Suprapubic skin (tissue), 4 donors: ENCODE results near the gene ZSWIM6. TPM values are rescaled to one million over a fixed set of nuclear protein-coding genes. Genes with fewer than 3 reads are reported as not detected.

Experiments used
- DNase-seq, 2 donors: peaks; one replicate each; pipeline ENCODE4 v3.0.0-alpha.2; 2019; ENCODE audit warnings: low spot score in 2 of 2
- H3K27ac ChIP-seq: fragments of 200-600 bp; sonication (generic); one replicate; pipeline ENCODE4 v1.5.1; 2019
- H3K27me3 ChIP-seq: fragments of 200-600 bp; sonication (generic); one replicate; pipeline ENCODE4 v1.5.1; 2019
- H3K36me3 ChIP-seq: fragments of 200-600 bp; sonication (generic); one replicate; pipeline ENCODE4 v1.5.1; 2019
- H3K4me1 ChIP-seq: fragments of 200-600 bp; sonication (generic); one replicate; pipeline ENCODE4 v1.5.1; 2019
- H3K4me3 ChIP-seq: fragments of 200-600 bp; sonication (generic); one replicate; pipeline ENCODE4 v1.5.1; 2019; ENCODE audit warnings: mild to moderate bottlenecking
- H3K9me3 ChIP-seq: fragments of 200-600 bp; sonication (generic); one replicate; pipeline ENCODE4 v1.5.1; 2019
- EP300 ChIP-seq: sonication (generic); formaldehyde crosslinking; IDR thresholded peaks from one replicate; pipeline ENCODE4 v1.6.1; 2017; ENCODE audit warnings: antibody characterized with exemption
- POLR2A ChIP-seq, 2 donors: fragments of 450-650 bp; IDR thresholded peaks; one replicate each; pipeline ENCODE4 v1.6.1; 2017; ENCODE audit warnings: antibody characterized with exemption in 2 of 2, mild to moderate bottlenecking in 2 of 2, moderate library complexity in 2 of 2
- POLR2AphosphoS5 ChIP-seq, 3 donors: sonication (generic); formaldehyde crosslinking; IDR thresholded peaks; one replicate each; pipeline ENCODE4 v1.6.1; 2017; ENCODE audit warnings: antibody characterized with exemption in 3 of 3
- WGBS: methylation state at CpG from one replicate; pipeline ENCODE4 v1.1.5; 2018; 5-methylcytosine and 5-hydroxymethylcytosine counted together
- total RNA-seq, 4 donors: library from RNA; depleted of rRNA; stranded (reverse); fragments of >200 nt; gene quantifications; one replicate each; pipeline ENCODE4 v1.1.0, GENCODE V29; 2016
- TF ChIP-seq, protein P1 (sequence below), 2 donors: fragments of 200-600 bp in 1 of 2; fragments of 450-650 bp in 1 of 2; sonication (generic) in 1 of 2; IDR thresholded peaks; one replicate each; pipeline ENCODE4 v1.5.1; 2016 to 2019; ENCODE audit warnings: antibody characterized with exemption in 2 of 2, mild to moderate bottlenecking in 1 of 2, moderate library complexity in 1 of 2

The ZSWIM6 gene
- total RNA-seq, 4 donors from 2014 or later, result 7.3 to 12.2 (median 8.2) TPM

DNA sequence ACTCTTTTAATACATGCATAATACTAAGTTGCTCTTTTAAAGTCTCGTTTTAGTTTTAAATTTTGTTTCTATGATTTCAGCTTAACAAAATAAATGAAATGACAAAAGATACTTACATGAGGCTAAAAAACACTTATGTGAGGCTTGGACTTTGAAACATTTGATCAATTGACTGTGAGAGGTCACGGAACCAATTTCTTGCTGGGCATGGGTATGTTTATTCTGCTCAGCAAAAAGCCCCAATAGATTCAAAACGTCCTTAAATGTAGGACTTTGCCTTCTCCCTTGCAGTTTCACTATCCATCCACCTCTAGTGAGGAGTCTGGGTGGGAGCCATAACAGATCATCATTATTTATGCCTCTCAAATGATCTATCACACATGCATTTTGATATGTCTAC is 191.9 kb downstream of the ZSWIM6 start:
- H3K27ac ChIP-seq, result no peak overlapping the region
- no peak for DNase-seq
- 89% methylated on average over 3 of the region's 3 CpGs for WGBS
- no peak overlapping the region for H3K4me3 ChIP-seq
- H3K27me3 ChIP-seq, result no peaks in the 10 kb centered on the region
- H3K4me1 ChIP-seq, result no peaks in the 10 kb centered on the region
- TF ChIP-seq, protein P1, sequence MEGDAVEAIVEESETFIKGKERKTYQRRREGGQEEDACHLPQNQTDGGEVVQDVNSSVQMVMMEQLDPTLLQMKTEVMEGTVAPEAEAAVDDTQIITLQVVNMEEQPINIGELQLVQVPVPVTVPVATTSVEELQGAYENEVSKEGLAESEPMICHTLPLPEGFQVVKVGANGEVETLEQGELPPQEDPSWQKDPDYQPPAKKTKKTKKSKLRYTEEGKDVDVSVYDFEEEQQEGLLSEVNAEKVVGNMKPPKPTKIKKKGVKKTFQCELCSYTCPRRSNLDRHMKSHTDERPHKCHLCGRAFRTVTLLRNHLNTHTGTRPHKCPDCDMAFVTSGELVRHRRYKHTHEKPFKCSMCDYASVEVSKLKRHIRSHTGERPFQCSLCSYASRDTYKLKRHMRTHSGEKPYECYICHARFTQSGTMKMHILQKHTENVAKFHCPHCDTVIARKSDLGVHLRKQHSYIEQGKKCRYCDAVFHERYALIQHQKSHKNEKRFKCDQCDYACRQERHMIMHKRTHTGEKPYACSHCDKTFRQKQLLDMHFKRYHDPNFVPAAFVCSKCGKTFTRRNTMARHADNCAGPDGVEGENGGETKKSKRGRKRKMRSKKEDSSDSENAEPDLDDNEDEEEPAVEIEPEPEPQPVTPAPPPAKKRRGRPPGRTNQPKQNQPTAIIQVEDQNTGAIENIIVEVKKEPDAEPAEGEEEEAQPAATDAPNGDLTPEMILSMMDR (IDR thresholded peaks at IDR 0.05), result no peak
- TF ChIP-seq POLR2A (IDR thresholded peaks at IDR 0.05), result no peak
- TF ChIP-seq EP300, result no peak
- TF ChIP-seq POLR2AphosphoS5 (IDR thresholded peaks at IDR 0.05), result no peak
- no peaks in the 10 kb centered on the region for H3K36me3 ChIP-seq
- H3K9me3 ChIP-seq, result no peaks in the 10 kb centered on the region

DNA sequence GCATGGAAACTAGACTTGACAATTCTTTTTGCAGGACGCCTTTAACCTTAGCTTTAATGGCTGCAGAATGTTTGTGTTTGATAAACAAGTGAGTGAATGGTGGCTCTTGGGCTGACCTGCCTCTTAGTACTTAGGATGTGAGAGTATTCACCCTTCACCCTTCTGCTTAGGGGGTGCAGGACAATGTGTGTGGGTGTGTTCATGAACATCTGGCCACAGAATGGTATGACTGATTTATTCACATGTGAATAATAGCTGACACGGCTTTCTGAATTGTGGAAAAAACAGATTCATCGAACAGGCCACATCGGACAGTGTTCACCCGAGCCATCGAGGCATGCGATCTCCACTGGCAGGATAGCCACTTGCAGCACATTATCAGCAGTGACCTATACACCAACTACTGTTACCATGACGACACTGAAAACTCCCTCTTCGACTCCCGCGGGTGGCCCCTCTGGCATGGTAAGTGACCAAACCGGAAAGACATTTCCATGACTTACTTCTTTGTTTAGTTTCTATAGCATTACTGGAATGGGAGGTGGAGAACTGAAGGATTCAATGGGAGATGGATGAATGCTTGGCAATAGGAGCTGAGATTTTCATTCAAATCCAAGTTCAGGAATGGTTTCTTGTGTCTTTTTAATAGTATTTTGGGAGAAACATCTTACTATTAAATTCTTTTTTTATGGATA is 193.6 kb downstream of the ZSWIM6 start:
- no peaks in the 10 kb centered on the region for H3K9me3 ChIP-seq
- no peak overlapping the region for H3K4me3 ChIP-seq
- TF ChIP-seq EP300 (no peak), POLR2A (IDR thresholded peaks at IDR 0.05) (no peak), POLR2AphosphoS5 (IDR thresholded peaks at IDR 0.05) (no peak)
- TF ChIP-seq, protein P1 (IDR thresholded peaks at IDR 0.05), result no peak
- no peaks in the 10 kb centered on the region for H3K4me1 ChIP-seq
- H3K36me3 ChIP-seq, result peaks cover 4% of the 10 kb centered on the region
- H3K27me3 ChIP-seq, result no peaks in the 10 kb centered on the region
- DNase-seq, result no peak
- no peak overlapping the region for H3K27ac ChIP-seq
- 66% methylated on average over 12 of the region's 12 CpGs for WGBS

DNA sequence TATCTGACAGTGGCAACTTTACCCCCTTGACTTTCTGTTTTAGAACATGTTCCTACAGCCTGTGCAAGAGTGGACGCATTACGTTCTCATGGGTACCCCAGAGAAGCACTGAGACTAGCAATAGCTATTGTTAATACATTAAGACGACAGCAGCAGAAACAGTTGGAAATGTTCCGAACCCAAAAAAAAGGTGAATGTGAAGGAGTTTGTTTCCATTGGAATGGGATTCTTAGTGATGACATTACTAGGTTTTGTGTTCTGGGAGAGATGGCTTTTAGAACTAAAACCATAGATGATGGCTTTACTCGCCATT is 194.1 kb downstream of the ZSWIM6 start:
- no peak overlapping the region for H3K27ac ChIP-seq
- no peaks in the 10 kb centered on the region for H3K9me3 ChIP-seq
- H3K27me3 ChIP-seq, result no peaks in the 10 kb centered on the region
- H3K4me1 ChIP-seq, result no peaks in the 10 kb centered on the region
- 90% methylated on average over 5 of the region's 5 CpGs for WGBS
- peaks cover 5% of the 10 kb centered on the region for H3K36me3 ChIP-seq
- no peak for DNase-seq
- no peak for TF ChIP-seq EP300
- H3K4me3 ChIP-seq, result no peak overlapping the region

DNA sequence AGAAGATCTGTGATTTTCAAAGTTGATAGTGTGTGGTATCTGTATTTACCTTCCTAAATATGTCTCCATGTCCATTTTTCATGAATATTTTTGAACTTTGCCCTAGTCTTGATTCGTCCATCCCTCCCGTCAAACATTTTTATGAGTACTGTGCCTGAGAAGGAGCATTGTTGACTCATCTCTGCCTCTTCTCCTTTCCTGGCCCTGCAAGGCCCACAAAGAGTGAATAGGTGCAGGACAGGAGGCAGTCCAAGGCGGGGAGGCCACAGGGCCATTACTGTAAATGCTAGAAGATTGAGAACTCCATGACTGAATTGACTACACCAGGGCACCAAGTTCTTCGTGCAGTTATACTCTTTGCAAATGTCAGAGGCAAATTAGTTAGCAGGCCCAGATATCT is 200.9 kb downstream of the ZSWIM6 start:
- H3K36me3 ChIP-seq, result peaks cover 36% of the 10 kb centered on the region
- 94% methylated on average over 4 of the region's 4 CpGs for WGBS
- no peak for DNase-seq
- H3K9me3 ChIP-seq, result peaks cover 4% of the 10 kb centered on the region
- H3K4me1 ChIP-seq, result no peaks in the 10 kb centered on the region
- no peak overlapping the region for H3K4me3 ChIP-seq
- H3K27me3 ChIP-seq, result no peaks in the 10 kb centered on the region
- H3K27ac ChIP-seq, result no peak overlapping the region
- TF ChIP-seq POLR2AphosphoS5 (IDR thresholded peaks at IDR 0.05), result no peak
- TF ChIP-seq POLR2A (IDR thresholded peaks at IDR 0.05), result no peak
- no peak for TF ChIP-seq EP300
- TF ChIP-seq, protein P1 (IDR thresholded peaks at IDR 0.05), result no peak

DNA sequence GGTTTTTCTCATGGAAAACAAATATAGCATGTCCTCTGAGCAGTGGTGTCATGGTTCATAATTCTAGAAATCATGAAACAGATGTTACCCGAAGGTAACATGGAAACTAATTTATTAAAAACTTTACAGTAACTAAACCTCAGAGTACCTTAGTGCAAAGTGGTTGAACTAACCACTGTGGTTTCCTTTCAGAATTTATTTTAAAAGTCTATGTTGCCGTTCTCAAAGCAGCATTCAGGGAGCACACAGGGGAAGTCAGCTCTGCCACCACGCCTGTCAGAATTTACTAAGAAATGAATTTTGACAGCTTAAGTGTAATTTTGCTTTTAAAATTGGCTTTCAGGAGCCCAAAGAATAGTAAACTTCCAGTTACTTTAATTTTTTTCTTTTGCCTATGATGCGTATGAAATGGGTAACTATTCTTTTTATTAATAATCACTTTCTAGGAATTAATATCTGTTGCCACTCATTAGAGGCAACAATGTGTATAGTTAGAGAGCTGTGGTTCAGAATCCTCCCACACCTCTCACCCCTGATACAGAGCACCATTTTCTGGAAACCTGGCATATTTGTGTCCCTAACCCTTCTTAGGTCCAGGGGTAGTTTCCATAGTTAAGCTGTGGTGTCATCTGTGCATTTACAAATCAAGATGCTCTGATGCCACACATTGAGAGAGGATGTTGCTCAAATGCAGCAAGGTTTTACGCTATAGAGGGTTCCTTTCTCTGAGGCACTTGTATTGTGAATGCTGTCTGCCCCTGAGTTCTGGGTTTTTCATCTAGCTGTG is 202.6 kb downstream of the ZSWIM6 start:
- Histone ChIP-seq H3K36me3 (peaks cover 41% of the 10 kb centered on the region), H3K27me3 (no peaks in the 10 kb centered on the region), H3K4me1 (no peaks in the 10 kb centered on the region), H3K4me3 (no peak overlapping the region), H3K27ac (no peak overlapping the region), H3K9me3 (peaks cover 4% of the 10 kb centered on the region)
- DNase-seq, result no peak
- 80% methylated on average over 5 of the region's 5 CpGs for WGBS
- TF ChIP-seq POLR2AphosphoS5 (IDR thresholded peaks at IDR 0.05), result no peak
- TF ChIP-seq EP300, result no peak
- no peak for TF ChIP-seq POLR2A (IDR thresholded peaks at IDR 0.05)

DNA sequence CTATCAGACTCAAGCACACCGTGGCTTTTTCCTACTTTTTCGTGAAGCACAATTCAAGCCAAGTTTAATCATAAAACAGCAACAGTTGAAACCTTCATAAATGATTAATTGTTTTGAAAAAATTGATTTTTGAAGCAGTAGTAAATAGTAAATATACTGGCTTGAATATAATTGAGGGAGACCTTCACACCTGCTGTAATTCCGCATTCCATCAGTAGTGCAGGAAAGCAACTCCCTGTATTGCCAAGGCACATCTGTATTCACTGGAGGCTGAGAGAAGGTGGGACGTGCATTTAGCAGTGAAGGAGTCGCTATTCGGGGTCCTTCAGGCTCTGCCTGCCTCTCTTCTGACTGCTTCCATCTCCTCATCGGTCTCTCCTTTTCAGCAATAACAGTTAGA is 203.8 kb downstream of the ZSWIM6 start:
- Histone ChIP-seq H3K27ac (no peak overlapping the region), H3K27me3 (no peaks in the 10 kb centered on the region), H3K36me3 (peaks cover 42% of the 10 kb centered on the region), H3K9me3 (peaks cover 4% of the 10 kb centered on the region), H3K4me3 (no peak overlapping the region), H3K4me1 (no peaks in the 10 kb centered on the region)
- DNase-seq, result no peak
- TF ChIP-seq POLR2AphosphoS5 (IDR thresholded peaks at IDR 0.05), result no peak
- TF ChIP-seq, protein P1 (IDR thresholded peaks at IDR 0.05), result no peak
- no peak for TF ChIP-seq POLR2A (IDR thresholded peaks at IDR 0.05)
- no peak for TF ChIP-seq EP300
- WGBS, result 94% methylated on average over 7 of the region's 7 CpGs
